Posterior vena cava (tissue), 2 donors: ENCODE measurements around the gene CDK9. TPM values are rescaled to one million over a fixed set of nuclear protein-coding genes. Genes with fewer than 3 reads are reported as not detected.
A peak's percentile ranks its signal among the peaks of the same experiment; 100 is the strongest.
"Not testable (repeated sequence)": the region's sequence is repeated elsewhere in the genome, so short reads cannot be mapped to it uniquely, and the experiment has no call there.

Experiments used
- DNase-seq: peaks from one replicate; pipeline ENCODE4 v3.0.0-alpha.2; 2020; ENCODE audit warnings: low spot score
- intact Hi-C, 2 donors: fragments of 100-400 bp; cut with DNase I; formaldehyde crosslinking; loops; one replicate each; pipeline versions ENCODE4 v1.14.1 to v1.14.2; 2022 to 2023
- total RNA-seq, 2 donors: library from RNA; stranded (reverse); fragmentation: NEBNext Ultra II Directional; extraction: Animal tissue kit (Norgen Biotek cat#: 25700); gene quantifications; one replicate each; pipeline ENCODE4 v1.2.1, GENCODE V29; 2021
- donor health status: DM: yes; HTN: yes; CAD: no.
- donor health status: DM: yes; HTN: yes; CAD: no.

CDK9 gene
- total RNA-seq, 2 donors from 2014 or later, result 56.5 to 71.0 TPM

DNA sequence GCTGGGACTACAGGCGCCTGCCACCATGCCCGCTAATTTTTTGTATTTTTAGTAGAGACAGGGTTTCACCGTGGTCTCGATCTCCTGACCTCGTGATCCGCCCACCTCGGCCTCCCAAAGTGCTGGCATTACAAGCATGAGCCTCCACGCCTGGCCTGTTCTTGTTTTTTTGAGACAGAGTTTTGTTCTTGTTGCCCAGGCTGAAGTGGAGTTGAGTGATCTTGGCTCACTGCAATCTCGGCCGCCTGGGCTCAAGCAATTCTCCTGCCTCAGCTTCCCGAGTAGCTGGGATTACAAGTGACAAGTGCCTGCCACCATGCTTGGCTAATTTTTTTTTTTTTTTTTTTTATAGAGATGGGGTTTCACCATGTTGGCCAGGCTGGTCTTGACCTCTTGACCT lies 29.1 kb upstream of the CDK9 start:
- DNase-seq, intact Hi-C loops: not testable (repeated sequence)

DNA sequence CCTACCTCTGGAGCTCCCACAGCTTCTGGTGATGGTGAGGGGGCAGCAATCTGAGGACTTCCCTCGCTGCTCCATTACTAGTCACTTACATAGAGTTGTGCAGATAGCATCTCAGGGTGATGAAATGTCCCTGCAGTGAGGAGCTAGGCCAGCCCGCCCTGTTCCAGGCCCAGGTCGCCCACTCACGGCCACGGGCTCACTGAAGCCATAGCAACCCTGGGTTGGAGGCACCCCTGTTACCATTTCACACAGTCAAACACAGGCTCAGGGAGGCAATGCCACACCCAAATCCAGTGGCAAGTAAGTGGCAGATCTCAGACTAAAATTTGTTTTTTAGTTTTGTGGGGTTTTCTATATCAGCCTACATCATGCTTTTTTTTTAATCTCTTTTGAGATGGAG lies 27.0 kb upstream of the CDK9 start:
- intact Hi-C loops, result no loop called here
- DNase-seq, result no peak

GRCh38 chr9:127761061-127761460 lies 24.8 kb upstream of the CDK9 start:
- DNase-seq, result no peak
- intact Hi-C loops, result no loop called here

GRCh38 chr9:127761491-127761956 lies 24.3 kb upstream of the CDK9 start:
- intact Hi-C loops, result no loop called here
- no peak for DNase-seq

GRCh38 chr9:127762111-127762676 lies 23.6 kb upstream of the CDK9 start:
- no peak for DNase-seq

DNA sequence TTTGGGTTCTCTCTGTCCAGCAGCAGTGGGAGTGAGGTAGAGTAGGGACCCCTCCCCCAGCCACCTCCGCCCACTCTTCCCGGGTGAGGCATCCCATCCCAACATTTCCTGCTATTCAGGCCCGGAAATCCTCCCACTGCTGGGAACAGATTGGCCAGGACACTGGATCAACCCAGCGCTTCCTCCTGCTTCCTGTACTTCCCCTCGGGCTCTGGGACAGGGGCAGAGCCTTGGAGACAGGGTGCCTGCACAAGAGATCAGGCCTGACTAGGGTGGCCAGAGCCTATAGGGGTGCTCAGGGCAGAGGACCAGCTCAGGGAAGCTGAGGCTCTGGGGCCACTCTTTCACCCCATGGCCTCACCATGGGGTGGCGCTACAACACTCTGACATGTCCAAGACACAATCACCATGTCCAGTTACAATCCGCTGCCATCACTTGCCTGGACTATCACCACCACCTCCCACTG lies 21.9 kb upstream of the CDK9 start:
- intact Hi-C loops, result no loop called here
- DNase-seq, result no peak

More at GRCh38 chr9:127762111-127762676, 23.6 kb upstream of the CDK9 start:
- intact Hi-C loops, result no loop called here

DNA sequence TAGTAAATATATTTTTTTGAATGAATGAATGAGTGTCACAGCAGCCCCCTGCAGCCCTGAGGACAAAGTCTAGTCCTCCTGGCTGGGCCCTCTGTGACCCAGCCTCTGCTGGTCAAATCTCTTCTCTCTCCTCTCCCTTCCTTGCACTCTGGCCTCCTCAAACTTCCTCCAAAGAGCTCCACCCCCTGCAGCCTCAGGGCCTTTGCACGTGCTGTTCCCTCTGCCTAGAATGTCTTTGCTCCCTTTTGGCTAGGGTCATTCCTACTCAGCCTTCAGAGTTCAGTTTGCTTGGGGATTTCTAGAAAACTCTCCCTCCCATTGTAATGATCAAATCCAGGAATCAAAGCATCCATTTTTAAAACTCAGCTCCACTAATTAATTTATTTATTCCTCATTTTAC lies 20.4 kb upstream of the CDK9 start:
- intact Hi-C loops, result no loop called here
- no peak for DNase-seq

- DNase-seq, result no peak
Measured at GRCh38 chr9:127767410-127767809, 18.4 kb upstream of the CDK9 start.

DNA sequence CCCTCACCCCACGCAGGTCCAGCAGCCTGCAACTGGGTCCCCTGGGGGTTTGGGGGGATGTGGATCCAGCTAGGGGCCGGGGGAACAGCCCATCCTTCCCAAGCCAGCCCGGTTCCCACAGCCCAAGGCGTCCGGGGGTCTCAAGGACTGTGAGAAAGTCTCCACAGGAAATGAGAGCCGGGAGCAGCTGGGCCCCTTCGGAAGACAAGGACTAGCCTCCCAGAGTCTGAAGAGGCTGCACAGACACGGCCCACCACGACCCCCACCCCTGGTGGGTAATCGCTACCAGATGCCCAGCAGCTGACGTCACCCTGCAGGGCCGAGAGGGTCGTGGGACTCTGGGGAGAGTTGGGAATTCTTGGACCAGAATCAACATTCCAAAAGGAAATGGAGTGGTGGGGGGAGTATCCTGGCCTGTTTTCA lies 17.9 kb upstream of the CDK9 start:
- DNase-seq, result no peak
- intact Hi-C loops, result no loop called here

More at GRCh38 chr9:127767410-127767809, 18.4 kb upstream of the CDK9 start:
- intact Hi-C loops, result no loop called here

DNA sequence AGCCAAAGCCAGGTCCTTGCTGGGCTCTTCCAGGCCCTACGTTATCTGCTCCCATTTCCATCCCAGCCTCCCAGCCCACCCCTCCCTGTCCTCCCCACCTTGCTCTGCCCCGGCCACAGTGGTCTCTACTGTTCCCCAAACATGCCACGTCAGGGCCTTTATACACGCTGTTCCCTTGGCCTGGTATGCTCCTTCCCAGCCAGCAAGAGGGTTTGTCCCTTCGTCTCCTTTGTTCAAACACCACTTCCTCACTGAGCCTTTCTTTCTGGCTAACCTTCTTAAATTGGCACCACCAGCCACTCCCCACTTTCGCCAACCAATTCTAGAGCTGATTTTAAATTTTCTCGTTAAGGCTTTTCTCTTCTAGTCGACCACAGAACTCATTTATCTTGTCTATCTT lies 17.1 kb upstream of the CDK9 start:
- intact Hi-C loops, result no loop called here
- DNase-seq, result no peak

- DNase-seq, result no peak
- intact Hi-C loops, result no loop called here
Measured at GRCh38 chr9:127769101-127769500, 16.7 kb upstream of the CDK9 start.

DNA sequence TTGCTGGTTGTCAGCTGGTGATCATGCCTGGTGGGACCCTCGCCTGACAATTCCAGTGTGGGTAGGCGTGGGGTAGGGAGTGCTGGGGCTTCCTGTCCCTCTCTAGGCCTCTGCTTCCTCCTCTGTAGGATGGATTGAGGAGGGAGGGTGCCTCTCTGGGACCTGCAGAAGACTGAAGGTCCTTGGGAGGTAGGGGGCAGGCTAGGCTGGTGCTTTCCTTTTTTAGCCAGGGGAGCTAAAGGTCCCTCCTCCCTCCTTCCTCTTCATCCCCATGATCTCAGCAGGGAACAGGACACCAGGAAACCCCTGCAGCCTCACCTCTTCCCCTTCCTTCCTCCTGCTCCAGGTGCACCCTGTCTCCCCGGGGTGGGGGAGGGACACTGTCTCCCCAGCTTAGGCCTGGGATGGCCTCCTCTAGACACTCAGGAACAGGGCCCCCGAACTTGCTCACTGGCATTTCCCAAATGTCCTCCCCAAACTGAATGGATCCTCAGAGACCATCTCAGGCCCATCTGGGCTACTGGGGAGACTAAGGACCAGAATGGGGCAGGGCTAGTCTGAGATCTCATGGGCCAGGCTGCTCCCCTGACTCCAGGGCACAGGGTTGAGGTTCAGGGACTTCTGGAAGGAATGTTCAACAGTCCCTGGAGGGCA lies 15.8 kb upstream of the CDK9 start:
- intact Hi-C loops, result no loop called here
- DNase-seq, result no peak

GRCh38 chr9:127770583-127770904 lies 15.3 kb upstream of the CDK9 start:
- intact Hi-C loops, result no loop called here
- DNase-seq, result no peak

- DNase-seq, result peak; percentile 100
- intact Hi-C loops, result no loop called here
Measured at GRCh38 chr9:127770905-127771569, 14.8 kb upstream of the CDK9 start.

DNA sequence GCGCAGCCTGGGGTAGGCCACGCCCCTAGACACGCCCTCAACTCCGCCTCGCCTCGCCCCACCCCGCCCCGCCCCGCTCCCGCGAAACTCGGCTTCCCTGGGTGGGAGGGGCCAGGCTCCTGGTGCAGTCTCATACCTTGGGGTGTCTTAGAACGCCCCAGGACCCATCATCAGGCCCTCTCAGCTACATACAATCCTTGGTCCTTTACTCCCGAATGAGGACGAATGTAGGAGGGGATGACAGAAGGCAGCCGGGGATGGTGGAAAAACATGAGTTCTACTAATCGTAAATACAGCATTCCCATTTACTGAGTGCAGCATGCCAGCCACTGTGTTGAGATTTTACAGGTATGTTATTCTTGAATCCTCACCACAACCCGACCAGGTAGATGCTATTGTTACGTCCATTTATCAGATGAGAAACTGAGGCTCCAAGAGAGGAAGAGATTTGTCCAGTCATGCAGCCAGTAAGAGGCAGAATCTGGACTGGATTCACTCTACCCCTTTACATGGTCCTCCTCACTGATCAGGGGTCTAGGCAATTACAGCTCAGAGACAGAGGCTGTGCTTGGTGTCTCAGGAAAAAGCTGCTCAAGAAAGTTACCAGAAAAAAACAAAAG lies 14.2 kb upstream of the CDK9 start:
- intact Hi-C loops, result no loop called here
- no peak for DNase-seq

GRCh38 chr9:127772603-127773002 lies 13.2 kb upstream of the CDK9 start:
- no peak for DNase-seq
- intact Hi-C loops, result no loop called here

DNA sequence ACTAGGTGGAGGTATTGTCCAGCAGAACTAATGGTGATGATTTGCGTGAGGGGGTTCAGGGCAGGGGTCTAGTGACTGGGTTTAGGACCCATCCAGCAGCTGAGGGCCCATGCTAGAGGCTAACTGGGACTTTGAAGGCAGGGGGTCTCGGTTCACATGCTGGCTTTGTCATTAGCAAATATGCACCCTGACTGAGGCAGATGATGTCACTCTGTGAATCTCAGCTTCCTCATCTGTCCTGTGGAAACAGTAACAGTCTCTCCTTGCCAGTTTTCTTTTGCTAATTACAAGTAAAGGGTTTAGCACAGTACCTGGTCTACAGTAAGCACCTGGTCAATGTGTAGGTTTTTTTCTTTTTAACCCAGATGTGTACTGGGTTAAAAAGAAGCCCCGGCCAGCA lies 12.6 kb upstream of the CDK9 start:
- no peak for DNase-seq
- intact Hi-C loops, result no loop called here

- no peak for DNase-seq
- intact Hi-C loops, result no loop called here
Measured at GRCh38 chr9:127773981-127774380, 11.9 kb upstream of the CDK9 start.

GRCh38 chr9:127776195-127776923 lies 9.5 kb upstream of the CDK9 start:
- DNase-seq, result no peak
- intact Hi-C loops, result no loop called here

DNA sequence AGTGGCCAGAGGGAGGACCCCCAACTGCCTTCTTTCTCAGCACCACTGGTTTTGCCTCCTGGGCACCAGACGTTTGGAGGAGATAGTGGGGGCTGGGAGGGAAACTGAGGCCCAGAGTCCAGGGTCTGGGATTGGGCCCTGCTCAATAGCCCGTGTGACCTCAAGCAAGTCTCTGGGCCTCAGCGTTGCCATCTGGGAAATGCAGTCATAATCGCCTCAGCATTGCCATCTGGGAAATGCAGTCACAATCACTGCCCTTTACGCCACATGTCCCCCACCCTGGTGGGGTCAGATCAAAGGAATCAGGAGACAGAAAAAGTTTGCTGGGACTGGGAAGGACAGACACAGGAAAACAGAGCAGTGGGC lies 8.9 kb upstream of the CDK9 start:
- intact Hi-C loops, result no loop called here
- no peak for DNase-seq
